ENCODE measurements around the gene KCNA3.

DNA sequence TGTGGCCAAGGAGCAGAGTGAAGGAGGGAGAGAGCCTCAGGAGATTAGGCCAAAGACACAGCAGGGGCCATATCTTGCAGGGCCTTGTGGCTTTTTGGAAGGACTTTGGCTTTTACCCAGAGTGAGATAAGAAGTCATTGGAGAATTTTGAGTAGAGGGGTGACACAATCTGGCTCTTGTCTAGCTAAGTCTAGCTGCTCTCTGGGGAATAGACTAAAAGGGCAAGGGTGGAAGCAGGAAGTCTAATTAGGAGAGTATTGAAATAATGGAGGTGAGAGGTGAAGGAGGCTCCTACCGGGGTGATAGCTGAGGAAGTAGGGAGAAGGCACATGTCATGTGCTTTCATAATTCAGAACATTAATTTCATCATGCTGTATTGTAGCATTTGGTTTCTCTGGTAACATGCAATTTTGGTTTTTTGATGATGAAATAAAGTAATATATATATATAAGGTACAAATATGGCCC, 34.3 kb upstream of the KCNA3 start:
- TF ChIP-seq, protein P1, sequence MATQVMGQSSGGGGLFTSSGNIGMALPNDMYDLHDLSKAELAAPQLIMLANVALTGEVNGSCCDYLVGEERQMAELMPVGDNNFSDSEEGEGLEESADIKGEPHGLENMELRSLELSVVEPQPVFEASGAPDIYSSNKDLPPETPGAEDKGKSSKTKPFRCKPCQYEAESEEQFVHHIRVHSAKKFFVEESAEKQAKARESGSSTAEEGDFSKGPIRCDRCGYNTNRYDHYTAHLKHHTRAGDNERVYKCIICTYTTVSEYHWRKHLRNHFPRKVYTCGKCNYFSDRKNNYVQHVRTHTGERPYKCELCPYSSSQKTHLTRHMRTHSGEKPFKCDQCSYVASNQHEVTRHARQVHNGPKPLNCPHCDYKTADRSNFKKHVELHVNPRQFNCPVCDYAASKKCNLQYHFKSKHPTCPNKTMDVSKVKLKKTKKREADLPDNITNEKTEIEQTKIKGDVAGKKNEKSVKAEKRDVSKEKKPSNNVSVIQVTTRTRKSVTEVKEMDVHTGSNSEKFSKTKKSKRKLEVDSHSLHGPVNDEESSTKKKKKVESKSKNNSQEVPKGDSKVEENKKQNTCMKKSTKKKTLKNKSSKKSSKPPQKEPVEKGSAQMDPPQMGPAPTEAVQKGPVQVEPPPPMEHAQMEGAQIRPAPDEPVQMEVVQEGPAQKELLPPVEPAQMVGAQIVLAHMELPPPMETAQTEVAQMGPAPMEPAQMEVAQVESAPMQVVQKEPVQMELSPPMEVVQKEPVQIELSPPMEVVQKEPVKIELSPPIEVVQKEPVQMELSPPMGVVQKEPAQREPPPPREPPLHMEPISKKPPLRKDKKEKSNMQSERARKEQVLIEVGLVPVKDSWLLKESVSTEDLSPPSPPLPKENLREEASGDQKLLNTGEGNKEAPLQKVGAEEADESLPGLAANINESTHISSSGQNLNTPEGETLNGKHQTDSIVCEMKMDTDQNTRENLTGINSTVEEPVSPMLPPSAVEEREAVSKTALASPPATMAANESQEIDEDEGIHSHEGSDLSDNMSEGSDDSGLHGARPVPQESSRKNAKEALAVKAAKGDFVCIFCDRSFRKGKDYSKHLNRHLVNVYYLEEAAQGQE (IDR thresholded peaks at IDR 0.05) = no peak
- TF ChIP-seq YY1 (IDR thresholded peaks at IDR 0.05) (no peak), EGR1 (IDR thresholded peaks at IDR 0.05; ENCODE audit: low read depth in 2 of 2) (no peak), CTCF (IDR thresholded peaks at IDR 0.05; ENCODE audit: low read depth, low read length, missing input control) (no peak)
